Measurements from ENCODE around the gene RPGRIP1L.

RPGRIP1L gene

GRCh38 chr16:53611179-53611696 is 92.4 kb downstream of the RPGRIP1L start:
- Histone ChIP-seq H3K36me3 (ENCODE audit: control insufficient read depth, insufficient read depth, low read length) (no peaks in the 10 kb centered on the region), H3K4me1 (ENCODE audit: control insufficient read depth, insufficient read depth, low read length) (no peaks in the 10 kb centered on the region), H3K4me3 (ENCODE audit: low read length) (no peak overlapping the region), H3K9ac (ENCODE audit: low read length) (no peak overlapping the region), H3K27me3 (ENCODE audit: control insufficient read depth, insufficient read depth, low read length) (no peaks in the 10 kb centered on the region), H3K27ac (ENCODE audit: low read depth, low read length) (no peak overlapping the region)

DNA sequence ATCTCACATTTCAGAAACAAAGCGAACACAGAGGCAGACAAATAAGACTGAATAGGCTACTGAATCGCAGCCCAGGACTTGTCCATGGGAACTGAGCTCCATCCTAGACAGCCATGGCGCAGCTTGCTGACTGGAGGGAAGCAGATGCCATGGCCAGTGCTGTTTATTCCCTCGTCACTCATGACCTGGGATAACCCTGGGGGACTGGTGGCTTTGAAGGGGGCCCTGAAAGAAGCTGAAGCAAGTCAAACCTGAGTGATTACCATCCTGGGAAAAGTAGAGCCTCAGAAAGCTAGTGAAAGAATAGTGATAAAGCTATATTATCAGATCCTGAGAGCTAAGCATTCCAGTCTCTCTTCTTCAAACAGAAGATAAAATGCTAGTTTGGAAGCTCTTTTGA is 94.1 kb downstream of the RPGRIP1L start:
- Histone ChIP-seq H3K27ac (ENCODE audit: low read depth, low read length) (no peak overlapping the region), H3K9ac (ENCODE audit: low read length) (no peak overlapping the region), H3K4me3 (ENCODE audit: low read length) (no peak overlapping the region), H3K36me3 (ENCODE audit: control insufficient read depth, insufficient read depth, low read length) (no peaks in the 10 kb centered on the region), H3K27me3 (ENCODE audit: control insufficient read depth, insufficient read depth, low read length) (no peaks in the 10 kb centered on the region), H3K4me1 (ENCODE audit: control insufficient read depth, insufficient read depth, low read length) (no peaks in the 10 kb centered on the region)

DNA sequence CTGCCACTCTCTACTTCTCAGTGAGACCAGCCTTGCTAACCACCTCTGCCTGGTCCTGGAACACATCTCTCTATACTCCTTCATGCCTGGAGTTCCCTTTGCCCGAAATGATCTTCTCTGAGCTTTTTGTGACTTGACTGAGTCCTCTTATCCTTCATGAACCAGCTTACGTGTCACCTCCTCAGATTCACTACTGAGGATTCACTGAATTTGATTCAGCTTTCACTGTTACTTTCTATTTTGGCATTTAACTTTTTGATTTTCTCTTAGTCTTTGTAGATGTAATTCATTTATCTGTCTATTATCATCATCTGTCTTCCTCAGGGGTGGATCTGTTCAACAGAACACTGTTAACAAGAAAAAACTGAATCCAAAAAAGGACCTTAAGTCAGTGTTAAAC is 95.6 kb downstream of the RPGRIP1L start:
- no peaks in the 10 kb centered on the region for H3K27me3 ChIP-seq (ENCODE audit: control insufficient read depth, insufficient read depth, low read length)
- H3K9ac ChIP-seq (ENCODE audit: low read length) = no peak overlapping the region
- H3K4me1 ChIP-seq (ENCODE audit: control insufficient read depth, insufficient read depth, low read length) = no peaks in the 10 kb centered on the region
- H3K27ac ChIP-seq (ENCODE audit: low read depth, low read length) = no peak overlapping the region
- no peak overlapping the region for H3K4me3 ChIP-seq (ENCODE audit: low read length)
- H3K36me3 ChIP-seq (ENCODE audit: control insufficient read depth, insufficient read depth, low read length) = no peaks in the 10 kb centered on the region

- Histone ChIP-seq H3K27me3 (ENCODE audit: control insufficient read depth, insufficient read depth, low read length) (no peaks in the 10 kb centered on the region), H3K4me3 (ENCODE audit: low read length) (no peak overlapping the region), H3K9ac (ENCODE audit: low read length) (no peak overlapping the region), H3K36me3 (ENCODE audit: control insufficient read depth, insufficient read depth, low read length) (no peaks in the 10 kb centered on the region), H3K27ac (ENCODE audit: low read depth, low read length) (no peak overlapping the region), H3K4me1 (ENCODE audit: control insufficient read depth, insufficient read depth, low read length) (no peaks in the 10 kb centered on the region)
Measured at GRCh38 chr16:53605831-53606400, 97.7 kb downstream of the RPGRIP1L start.

- H3K27ac ChIP-seq (ENCODE audit: low read depth, low read length) = no peak overlapping the region
- no peaks in the 10 kb centered on the region for H3K4me1 ChIP-seq (ENCODE audit: control insufficient read depth, insufficient read depth, low read length)
- no peaks in the 10 kb centered on the region for H3K27me3 ChIP-seq (ENCODE audit: control insufficient read depth, insufficient read depth, low read length)
- no peaks in the 10 kb centered on the region for H3K36me3 ChIP-seq (ENCODE audit: control insufficient read depth, insufficient read depth, low read length)
- H3K9ac ChIP-seq (ENCODE audit: low read length) = no peak overlapping the region
- no peak overlapping the region for H3K4me3 ChIP-seq (ENCODE audit: low read length)
Measured at GRCh38 chr16:53605356-53605755, 98.3 kb downstream of the RPGRIP1L start.

DNA sequence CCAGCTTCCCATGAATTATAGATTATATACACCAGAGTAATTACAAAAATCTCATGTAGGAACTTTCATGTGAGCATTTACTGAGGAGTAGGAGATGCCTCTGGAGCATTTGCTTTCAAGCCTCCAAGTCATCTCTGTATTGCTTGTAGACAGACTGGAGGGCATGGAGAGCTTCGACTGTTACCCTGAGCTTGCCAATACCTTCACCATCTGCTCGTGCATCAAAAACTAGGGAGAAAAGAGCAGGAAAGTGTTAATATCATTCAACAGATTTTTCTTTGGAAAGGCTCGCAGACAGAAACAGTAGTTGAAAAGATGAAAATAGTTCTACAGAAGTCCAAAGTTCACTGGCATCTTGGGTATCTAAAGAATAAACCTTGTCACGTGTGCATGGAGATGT is 101.7 kb downstream of the RPGRIP1L start:
- Histone ChIP-seq H3K4me3 (ENCODE audit: low read length) (no peak overlapping the region), H3K9ac (ENCODE audit: low read length) (no peak overlapping the region), H3K36me3 (ENCODE audit: control insufficient read depth, insufficient read depth, low read length) (no peaks in the 10 kb centered on the region), H3K27ac (ENCODE audit: low read depth, low read length) (no peak overlapping the region), H3K27me3 (ENCODE audit: control insufficient read depth, insufficient read depth, low read length) (no peaks in the 10 kb centered on the region), H3K4me1 (ENCODE audit: control insufficient read depth, insufficient read depth, low read length) (no peaks in the 10 kb centered on the region)

GRCh38 chr16:53600616-53601015 is 103.0 kb downstream of the RPGRIP1L start:
- no peaks in the 10 kb centered on the region for H3K4me1 ChIP-seq (ENCODE audit: control insufficient read depth, insufficient read depth, low read length)
- no peaks in the 10 kb centered on the region for H3K27me3 ChIP-seq (ENCODE audit: control insufficient read depth, insufficient read depth, low read length)
- no peak overlapping the region for H3K9ac ChIP-seq (ENCODE audit: low read length)
- no peaks in the 10 kb centered on the region for H3K36me3 ChIP-seq (ENCODE audit: control insufficient read depth, insufficient read depth, low read length)
- no peak overlapping the region for H3K27ac ChIP-seq (ENCODE audit: low read depth, low read length)
- H3K4me3 ChIP-seq (ENCODE audit: low read length) = no peak overlapping the region

DNA sequence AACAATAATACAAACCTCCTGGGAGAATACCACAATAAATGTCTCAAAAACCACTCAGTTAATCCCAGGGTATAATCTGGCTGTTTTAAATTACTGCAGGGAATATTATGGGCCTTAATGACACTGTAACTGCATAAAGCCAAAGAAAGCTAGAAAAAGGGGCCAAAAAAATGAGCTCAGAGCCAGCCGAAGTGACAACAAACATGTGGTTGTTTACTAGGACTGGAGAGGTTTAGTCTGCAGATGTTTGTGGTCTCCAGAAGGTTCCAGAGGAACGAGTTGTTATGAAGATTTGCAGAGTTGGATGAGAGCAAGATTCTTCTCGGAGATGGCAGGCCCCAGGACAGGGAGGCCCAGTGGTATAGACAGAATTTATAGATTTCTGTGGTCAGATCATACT is 103.5 kb downstream of the RPGRIP1L start:
- Histone ChIP-seq H3K36me3 (ENCODE audit: control insufficient read depth, insufficient read depth, low read length) (no peaks in the 10 kb centered on the region), H3K27me3 (ENCODE audit: control insufficient read depth, insufficient read depth, low read length) (no peaks in the 10 kb centered on the region), H3K9ac (ENCODE audit: low read length) (no peak overlapping the region), H3K4me1 (ENCODE audit: control insufficient read depth, insufficient read depth, low read length) (no peaks in the 10 kb centered on the region), H3K27ac (ENCODE audit: low read depth, low read length) (no peak overlapping the region), H3K4me3 (ENCODE audit: low read length) (no peak overlapping the region)

GRCh38 chr16:53599548-53599947 is 104.1 kb downstream of the RPGRIP1L start:
- Histone ChIP-seq H3K4me1 (ENCODE audit: control insufficient read depth, insufficient read depth, low read length) (no peaks in the 10 kb centered on the region), H3K27ac (ENCODE audit: low read depth, low read length) (no peak overlapping the region), H3K36me3 (ENCODE audit: control insufficient read depth, insufficient read depth, low read length) (no peaks in the 10 kb centered on the region), H3K9ac (ENCODE audit: low read length) (no peak overlapping the region), H3K4me3 (ENCODE audit: low read length) (no peak overlapping the region), H3K27me3 (ENCODE audit: control insufficient read depth, insufficient read depth, low read length) (no peaks in the 10 kb centered on the region)

DNA sequence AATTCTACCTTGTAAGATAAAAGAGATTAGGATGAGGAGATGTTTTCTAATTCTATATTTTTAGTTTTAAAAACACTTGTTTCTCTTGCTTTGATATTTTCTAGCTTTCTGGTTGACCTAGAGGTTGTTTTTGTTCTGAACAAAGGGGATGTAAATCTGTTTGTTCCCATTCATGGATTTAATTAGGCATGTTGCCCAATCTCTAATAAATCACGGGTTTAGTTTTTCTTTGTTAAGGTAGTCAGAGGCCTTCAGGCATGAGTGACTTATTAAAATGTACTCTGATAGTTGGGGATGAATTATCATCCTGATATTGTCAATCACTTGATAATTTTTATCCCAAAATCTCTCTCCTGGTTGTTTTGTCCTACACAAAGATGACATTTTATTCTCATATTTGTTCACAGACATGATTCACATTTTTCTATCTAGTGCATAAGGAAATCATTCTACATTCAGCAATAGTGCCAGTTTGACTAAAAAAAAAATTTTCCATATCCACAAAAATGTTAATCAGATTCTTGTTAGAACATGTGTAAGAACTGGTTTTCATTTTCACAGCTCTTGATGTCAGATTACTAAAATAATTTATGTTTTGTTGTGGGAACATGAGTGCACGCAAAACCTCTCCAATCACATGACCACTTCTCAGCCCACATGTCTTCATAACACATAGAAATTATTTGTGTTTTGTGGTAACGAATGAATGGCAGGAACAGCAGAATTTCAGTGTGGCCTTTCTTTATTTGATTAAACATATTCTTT is 105.0 kb downstream of the RPGRIP1L start:
- no peak overlapping the region for H3K9ac ChIP-seq (ENCODE audit: low read length)
- no peaks in the 10 kb centered on the region for H3K4me1 ChIP-seq (ENCODE audit: control insufficient read depth, insufficient read depth, low read length)
- H3K27ac ChIP-seq (ENCODE audit: low read depth, low read length) = no peak overlapping the region
- H3K36me3 ChIP-seq (ENCODE audit: control insufficient read depth, insufficient read depth, low read length) = no peaks in the 10 kb centered on the region
- no peaks in the 10 kb centered on the region for H3K27me3 ChIP-seq (ENCODE audit: control insufficient read depth, insufficient read depth, low read length)
- no peak overlapping the region for H3K4me3 ChIP-seq (ENCODE audit: low read length)

DNA sequence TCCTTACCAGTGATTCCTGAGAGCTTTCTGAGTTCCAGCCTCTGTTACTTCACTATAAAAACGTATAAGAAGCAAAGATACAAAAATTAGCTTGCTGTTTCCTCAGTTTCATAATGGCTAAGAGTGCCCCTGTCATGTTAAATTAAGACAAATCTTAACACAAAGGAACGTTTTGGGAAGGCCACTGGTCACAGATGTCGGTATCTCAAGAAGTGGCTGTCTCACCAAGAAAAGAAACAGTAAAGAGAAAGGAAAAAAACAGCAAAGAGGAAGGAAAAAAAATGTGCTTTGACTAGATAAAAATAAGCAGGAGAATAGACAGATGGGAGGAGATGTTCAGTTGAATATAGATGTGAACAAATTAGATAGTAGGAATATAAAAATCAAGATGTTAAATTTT is 105.9 kb downstream of the RPGRIP1L start:
- H3K4me3 ChIP-seq (ENCODE audit: low read length) = no peak overlapping the region
- H3K4me1 ChIP-seq (ENCODE audit: control insufficient read depth, insufficient read depth, low read length) = no peaks in the 10 kb centered on the region
- no peaks in the 10 kb centered on the region for H3K27me3 ChIP-seq (ENCODE audit: control insufficient read depth, insufficient read depth, low read length)
- H3K27ac ChIP-seq (ENCODE audit: low read depth, low read length) = no peak overlapping the region
- no peak overlapping the region for H3K9ac ChIP-seq (ENCODE audit: low read length)
- no peaks in the 10 kb centered on the region for H3K36me3 ChIP-seq (ENCODE audit: control insufficient read depth, insufficient read depth, low read length)

GRCh38 chr16:53588081-53588648 is 115.5 kb downstream of the RPGRIP1L start:
- Histone ChIP-seq H3K4me3 (ENCODE audit: low read length) (no peak overlapping the region), H3K27me3 (ENCODE audit: control insufficient read depth, insufficient read depth, low read length) (no peaks in the 10 kb centered on the region), H3K27ac (ENCODE audit: low read depth, low read length) (no peak overlapping the region), H3K4me1 (ENCODE audit: control insufficient read depth, insufficient read depth, low read length) (no peaks in the 10 kb centered on the region), H3K36me3 (ENCODE audit: control insufficient read depth, insufficient read depth, low read length) (no peaks in the 10 kb centered on the region), H3K9ac (ENCODE audit: low read length) (no peak overlapping the region)

DNA sequence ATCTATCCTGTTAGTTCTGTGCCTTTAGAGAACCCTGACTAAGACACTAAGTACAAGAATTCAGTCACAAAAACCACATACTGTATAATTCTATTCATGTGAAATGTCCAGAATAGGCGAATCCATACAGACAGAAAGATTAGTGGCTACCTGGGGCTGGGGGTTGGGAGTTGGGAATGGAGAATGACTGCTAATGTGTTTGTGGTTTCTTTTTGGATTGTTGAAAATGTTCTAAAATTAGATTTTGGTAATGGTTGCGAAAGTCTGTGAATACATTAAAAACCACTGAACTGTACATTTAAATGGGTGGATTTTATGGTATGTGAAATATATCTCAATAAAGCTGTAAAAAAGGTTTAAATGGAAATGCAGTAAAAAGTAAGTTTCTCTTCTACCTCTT is 120.3 kb downstream of the RPGRIP1L start:
- Histone ChIP-seq H3K36me3 (ENCODE audit: control insufficient read depth, insufficient read depth, low read length) (no peaks in the 10 kb centered on the region), H3K9ac (ENCODE audit: low read length) (no peak overlapping the region)

More for the DNA sequence above, 120.3 kb downstream of the RPGRIP1L start:
- Histone ChIP-seq H3K27ac (ENCODE audit: low read depth, low read length) (no peak overlapping the region), H3K4me3 (ENCODE audit: low read length) (no peak overlapping the region), H3K27me3 (ENCODE audit: control insufficient read depth, insufficient read depth, low read length) (no peaks in the 10 kb centered on the region), H3K4me1 (ENCODE audit: control insufficient read depth, insufficient read depth, low read length) (no peaks in the 10 kb centered on the region)
